ENCODE results near the gene ST3GAL3.

DNA sequence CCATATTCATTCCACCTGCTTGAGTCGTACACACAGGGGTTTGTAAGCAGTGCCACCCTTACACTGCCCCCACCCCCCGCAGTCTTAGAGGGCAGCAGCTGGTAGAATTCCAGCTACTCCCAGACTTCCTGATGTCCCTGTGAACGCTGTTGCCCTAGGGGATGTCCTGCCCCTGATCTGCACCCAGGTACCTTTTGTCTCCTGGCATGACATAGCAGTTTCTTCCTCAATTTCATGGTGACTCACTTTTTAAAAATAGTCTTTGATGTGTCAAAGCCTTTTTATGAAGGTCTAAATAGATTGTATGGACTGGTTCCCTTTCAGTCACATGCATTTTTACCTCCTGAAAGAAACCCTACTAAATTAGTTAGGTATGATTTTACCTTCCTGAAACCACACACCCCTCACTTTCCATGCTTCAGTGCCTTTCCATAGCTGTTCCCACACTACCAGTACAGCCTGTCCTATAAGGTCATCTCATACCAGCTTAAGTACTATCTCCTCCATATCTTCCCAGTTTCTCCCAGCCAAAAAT lies 76.4 kb downstream of the ST3GAL3 start:
- TF ChIP-seq POLR2A (IDR thresholded peaks at IDR 0.05), result no peak
- no peak for TF ChIP-seq EP300 (IDR thresholded peaks at IDR 0.05)
